Stimulated activated CD4-positive, alpha-beta T cell treated with anti-CD3 and anti-CD28 coated beads, Interleukin-4, amount 100 ng/mL, for 48 hours (primary cell): ENCODE measurements around the gene CRCP.
"Not testable (repeated sequence)": the region's sequence is repeated elsewhere in the genome, so short reads cannot be mapped to it uniquely, and the experiment has no call there.

Experiments
- DNase-seq, 2 donors: peaks; one replicate each; pipeline ENCODE4 v3.0.0-alpha.2; 2020; ENCODE audit warnings: low read depth in 2 of 2

CRCP gene

GRCh38 chr7:66156035-66156434 lies 41.4 kb downstream of the CRCP start:
- DNase-seq: not testable (repeated sequence)

GRCh38 chr7:66157060-66157459 lies 42.4 kb downstream of the CRCP start:
- DNase-seq: no peak

- no peak for DNase-seq
Observed at GRCh38 chr7:66162622-66163021, 48.0 kb downstream of the CRCP start.

- DNase-seq: no peak
Observed at GRCh38 chr7:66163186-66163610, 48.6 kb downstream of the CRCP start.

GRCh38 chr7:66164356-66164755 lies 49.7 kb downstream of the CRCP start:
- DNase-seq: no peak

GRCh38 chr7:66167773-66168387 lies 53.2 kb downstream of the CRCP start:
- no peak for DNase-seq

- no peak for DNase-seq
Observed at GRCh38 chr7:66169616-66170015, 55.0 kb downstream of the CRCP start.

GRCh38 chr7:66170309-66171231 lies 55.9 kb downstream of the CRCP start:
- DNase-seq: no peak

- not testable (repeated sequence) for DNase-seq
Observed at GRCh38 chr7:66172536-66173401, 58.1 kb downstream of the CRCP start.

GRCh38 chr7:66173856-66174255 lies 59.2 kb downstream of the CRCP start:
- DNase-seq: no peak

- not testable (repeated sequence) for DNase-seq
Observed at GRCh38 chr7:66175006-66175405, 60.4 kb downstream of the CRCP start.

GRCh38 chr7:66176914-66177313 lies 62.3 kb downstream of the CRCP start:
- DNase-seq: no peak

GRCh38 chr7:66178258-66178657 lies 63.6 kb downstream of the CRCP start:
- no peak for DNase-seq

GRCh38 chr7:66181329-66181728 lies 66.7 kb downstream of the CRCP start:
- no peak for DNase-seq

- no peak for DNase-seq
Observed at GRCh38 chr7:66181845-66182244, 67.2 kb downstream of the CRCP start.

- DNase-seq: no peak
Observed at GRCh38 chr7:66182920-66183319, 68.3 kb downstream of the CRCP start.

- no peak for DNase-seq
Observed at GRCh38 chr7:66183700-66184099, 69.1 kb downstream of the CRCP start.

- DNase-seq: no peak
Observed at GRCh38 chr7:66185680-66186187, 71.1 kb downstream of the CRCP start.

- no peak for DNase-seq
Observed at GRCh38 chr7:66186991-66187390, 72.3 kb downstream of the CRCP start.

- DNase-seq: no peak
Observed at GRCh38 chr7:66187905-66188304, 73.3 kb downstream of the CRCP start.

- no peak for DNase-seq
Observed at GRCh38 chr7:66188645-66189044, 74.0 kb downstream of the CRCP start.
